ENCODE results near the gene NTSR1.
"Not testable (repeated sequence)": the region's sequence is repeated elsewhere in the genome, so short reads cannot be mapped to it uniquely, and the experiment has no call there.

Gene NTSR1

DNA sequence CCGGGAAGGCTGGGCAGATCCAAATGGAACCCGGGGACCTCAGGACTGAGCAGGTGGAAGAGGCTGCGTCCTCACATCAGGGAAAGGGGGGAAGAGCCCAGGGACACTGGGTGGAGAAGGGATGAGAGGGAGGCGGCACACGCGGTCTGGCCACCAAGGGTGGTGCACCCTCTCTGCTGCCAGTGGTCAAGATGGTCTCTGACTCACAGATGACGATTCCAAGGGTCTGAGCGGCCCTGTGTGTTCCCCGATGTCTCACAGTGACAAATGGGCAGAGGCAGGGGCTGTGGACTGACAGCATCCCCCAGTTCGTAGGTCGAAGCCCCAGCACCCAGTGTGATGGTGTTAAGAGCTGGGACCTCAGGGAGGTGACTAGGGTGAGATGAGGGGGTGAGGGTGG, 34.3 kb upstream of the NTSR1 start:
- no peak for DNase-seq (ENCODE audit: low spot score)

DNA sequence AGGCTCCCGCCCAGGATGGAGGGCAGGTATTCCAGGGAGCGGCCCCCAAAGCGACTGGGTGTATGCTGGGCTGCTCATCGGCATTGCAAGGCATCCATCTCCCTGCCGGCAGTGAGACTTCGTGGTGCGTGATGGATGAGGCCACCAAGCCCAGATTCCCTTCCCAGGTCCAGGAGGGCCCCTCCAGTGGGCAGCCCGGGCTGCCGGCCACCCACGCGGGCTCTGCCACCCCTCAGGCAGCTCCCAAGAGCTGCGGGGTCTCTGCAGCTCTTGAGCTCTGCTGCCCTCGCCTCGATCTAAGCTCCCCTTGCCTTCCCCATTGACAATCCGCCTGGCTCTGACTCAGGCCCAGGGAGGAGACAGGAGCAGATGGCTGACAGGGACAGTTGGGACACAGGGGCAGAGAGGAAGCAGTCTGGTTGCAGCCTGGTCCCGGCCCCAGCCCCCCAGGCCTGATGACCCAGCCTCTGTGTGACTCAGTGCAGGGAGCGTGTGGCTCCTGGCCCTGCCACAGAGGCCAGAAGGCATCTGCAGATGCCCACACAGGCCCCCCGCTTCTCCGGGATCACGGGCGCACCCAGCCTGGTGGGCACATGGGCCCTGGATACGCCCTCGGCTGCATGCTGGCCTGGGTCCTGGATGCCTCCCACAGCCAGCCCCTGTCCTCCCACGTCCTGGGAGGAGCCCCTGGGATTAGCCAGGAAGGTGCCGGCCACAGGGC, 33.3 kb upstream of the NTSR1 start:
- no peak for DNase-seq (ENCODE audit: low spot score)

DNA sequence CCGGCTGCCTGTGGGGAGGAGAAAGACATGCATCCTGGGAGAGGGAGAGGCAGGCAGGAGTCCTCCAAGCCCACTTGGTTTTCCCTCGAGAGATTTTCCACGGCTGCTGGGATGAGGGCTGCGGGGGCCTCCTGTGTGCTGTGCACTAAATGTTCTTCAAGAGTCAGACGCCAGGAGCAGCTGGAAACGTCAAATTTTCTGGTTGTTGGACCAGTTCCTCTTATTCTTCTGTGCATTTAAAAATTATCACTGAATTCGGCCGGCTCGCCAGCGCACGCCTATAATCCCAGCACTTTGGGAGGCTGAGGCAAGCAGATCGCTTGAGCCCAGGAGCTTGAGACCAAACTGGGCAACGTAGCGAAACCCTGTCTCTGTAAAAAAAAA, 32.8 kb upstream of the NTSR1 start:
- DNase-seq (ENCODE audit: low spot score), result no peak

DNA sequence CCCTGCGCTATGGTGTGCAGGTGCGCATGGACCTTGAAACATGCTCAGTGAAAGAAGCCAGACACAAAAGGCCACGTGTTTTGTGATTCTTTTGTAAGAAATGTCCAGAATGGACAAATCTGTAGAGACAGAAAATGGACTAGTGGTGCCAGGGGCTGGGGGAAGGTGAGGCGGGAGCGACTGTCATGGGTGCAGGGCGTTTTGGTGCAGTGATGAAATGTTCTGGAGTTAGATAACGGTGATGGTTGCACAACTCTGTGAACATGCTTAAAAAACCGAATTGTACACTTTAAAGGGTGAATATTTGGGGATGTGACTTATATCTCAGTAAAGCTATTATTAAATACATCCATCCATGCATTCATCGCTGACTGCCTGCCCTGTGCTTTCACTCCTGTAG, 31.7 kb upstream of the NTSR1 start:
- no peak for DNase-seq (ENCODE audit: low spot score)

DNA sequence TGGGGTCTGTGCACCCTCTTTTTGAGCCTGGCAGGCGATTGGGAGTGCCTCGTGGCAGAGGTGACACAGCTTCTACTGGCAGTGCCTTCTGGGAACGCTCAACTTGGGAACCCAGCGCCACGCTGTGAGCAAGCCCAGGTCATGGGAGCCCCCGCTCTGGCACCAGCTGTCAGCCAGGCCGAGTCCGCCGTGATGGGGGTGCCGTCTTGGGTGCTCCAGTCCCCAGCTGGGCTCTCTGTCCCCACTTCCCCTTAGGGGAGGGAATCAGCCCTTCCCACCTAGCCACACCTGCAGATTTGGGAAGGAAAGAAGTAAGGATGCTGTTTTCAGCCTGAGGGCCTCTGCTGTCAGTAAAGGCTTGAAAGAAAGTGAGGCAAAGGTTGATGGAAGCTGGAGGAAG, 31.0 kb upstream of the NTSR1 start:
- DNase-seq (ENCODE audit: low spot score), result no peak

DNA sequence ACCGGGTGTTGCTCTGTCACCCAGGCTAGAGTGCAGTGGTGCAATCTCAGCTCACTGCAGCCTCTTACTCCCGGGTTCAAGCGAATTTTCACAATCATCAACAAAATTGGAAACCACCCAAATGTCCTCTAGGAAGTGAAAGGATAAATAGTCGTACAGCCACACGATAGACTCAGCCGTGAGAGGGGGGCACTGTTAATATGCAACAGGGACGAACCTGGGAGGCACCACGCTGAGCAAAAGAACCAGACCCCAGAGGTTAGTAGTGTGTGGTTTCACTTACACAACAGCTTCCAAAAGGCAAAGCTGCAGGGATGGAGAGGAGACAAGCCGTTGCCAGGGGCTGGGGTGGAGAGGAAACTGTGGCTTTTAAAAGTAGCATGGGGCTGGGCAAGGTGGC, 30.1 kb upstream of the NTSR1 start:
- DNase-seq (ENCODE audit: low spot score), result no peak

DNA sequence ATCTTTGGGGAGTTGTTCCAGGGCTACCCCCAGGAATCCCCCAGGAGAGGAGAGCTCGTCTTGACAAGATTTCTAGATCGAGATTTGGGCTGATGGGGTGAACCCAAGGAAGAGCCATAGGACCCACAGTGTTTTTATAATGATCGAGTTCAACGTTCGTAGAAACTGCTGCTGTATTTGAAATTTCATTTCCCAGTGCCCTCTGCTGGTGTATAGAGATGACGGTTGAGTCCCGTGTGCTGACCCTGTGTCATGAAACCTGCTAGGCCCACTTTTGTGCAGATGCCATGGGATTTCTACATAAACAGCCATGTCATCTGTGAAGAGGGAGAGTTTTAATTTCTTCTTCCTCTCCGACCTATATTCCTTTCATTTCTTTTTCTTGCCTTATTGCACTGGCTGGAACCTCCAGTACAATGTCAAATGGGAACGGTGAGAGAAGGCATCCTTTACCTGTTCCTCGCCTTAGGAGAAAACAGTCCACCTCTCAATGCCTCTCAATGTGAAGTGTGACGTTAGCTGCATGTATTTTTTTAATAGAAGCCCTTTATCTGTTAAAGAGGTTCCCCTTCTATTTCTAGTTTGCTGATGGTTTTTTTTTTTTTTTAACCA, 28.6 kb upstream of the NTSR1 start:
- no peak for DNase-seq (ENCODE audit: low spot score)

DNA sequence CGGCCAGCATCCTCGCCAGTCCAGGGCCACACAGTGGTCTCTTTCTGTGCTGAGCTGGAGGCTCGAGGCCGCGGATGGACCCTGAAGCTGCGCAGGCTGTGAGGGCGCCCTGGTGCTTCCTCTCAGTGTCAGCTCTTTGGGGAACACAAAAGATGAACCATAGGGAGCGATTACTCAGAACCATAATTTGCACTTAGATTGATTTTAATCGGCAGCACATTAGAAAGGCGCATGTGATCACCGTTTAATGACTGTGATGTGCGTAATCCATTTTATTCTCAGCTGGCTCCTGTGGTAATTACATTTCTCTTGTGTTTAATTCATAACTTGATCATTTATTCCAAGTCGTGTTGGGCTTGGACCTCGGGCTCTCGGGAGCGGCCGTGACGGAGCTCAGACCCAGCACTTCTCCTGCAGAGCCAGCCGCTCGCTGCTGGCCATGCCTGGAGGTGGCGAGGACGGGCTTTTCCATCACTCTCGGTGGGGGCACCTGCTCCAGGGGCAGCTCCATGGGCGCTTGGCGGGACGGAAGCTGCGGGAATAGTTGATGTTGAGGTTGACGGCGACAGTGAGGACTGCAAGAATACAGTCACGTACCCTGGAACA, 25.6 kb upstream of the NTSR1 start:
- no peak for DNase-seq (ENCODE audit: low spot score)

DNA sequence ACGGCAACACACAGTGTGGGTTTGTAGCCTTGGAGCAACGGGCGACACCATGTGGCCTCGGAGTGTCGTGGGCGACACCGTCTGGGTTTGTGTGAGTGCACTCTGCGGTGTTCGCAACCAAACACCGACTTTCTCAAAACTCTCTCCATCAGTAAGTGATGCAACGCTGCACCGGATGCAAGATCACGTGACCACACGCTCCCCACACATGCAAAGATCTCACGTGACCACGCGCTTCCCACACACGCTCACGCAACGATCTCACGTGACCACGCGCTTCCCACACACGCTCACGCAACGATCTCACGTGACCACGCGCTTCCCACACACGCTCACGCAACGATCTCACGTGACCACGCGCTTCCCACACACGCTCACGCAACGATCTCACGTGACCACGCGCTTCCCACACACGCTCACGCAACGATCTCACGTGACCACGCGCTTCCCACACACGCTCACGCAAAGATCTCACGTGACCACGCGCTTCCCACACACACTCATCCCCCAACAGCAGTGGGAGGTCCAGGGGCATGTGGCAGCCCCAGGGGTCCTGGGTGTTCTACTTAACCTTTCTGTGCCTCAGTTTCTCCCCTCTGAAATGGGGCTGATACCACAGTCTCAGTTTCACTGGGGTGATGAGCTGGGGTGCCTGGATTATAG, 24.8 kb upstream of the NTSR1 start:
- DNase-seq (ENCODE audit: low spot score), result not testable (repeated sequence)

DNA sequence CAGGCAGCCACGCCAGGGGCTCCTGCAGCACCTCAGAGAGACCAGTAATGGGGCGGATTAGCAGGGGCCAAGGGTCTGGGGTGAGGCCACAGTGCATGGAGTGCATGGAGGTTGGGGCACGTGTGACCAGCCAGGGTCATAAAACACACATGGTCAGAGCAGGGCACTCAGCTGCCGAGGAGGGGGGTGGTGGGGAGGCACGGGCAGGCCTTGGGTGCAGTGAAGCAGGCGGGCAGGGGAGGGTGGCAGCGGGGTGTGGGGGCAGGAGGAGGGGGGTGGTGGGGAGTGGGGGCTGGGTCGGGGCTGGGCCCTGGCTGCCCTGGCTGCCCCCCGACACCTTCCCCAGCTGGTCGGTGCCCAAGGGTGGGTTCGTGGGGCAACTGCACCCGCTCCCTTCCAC, 23.7 kb upstream of the NTSR1 start:
- no peak for DNase-seq (ENCODE audit: low spot score)

DNA sequence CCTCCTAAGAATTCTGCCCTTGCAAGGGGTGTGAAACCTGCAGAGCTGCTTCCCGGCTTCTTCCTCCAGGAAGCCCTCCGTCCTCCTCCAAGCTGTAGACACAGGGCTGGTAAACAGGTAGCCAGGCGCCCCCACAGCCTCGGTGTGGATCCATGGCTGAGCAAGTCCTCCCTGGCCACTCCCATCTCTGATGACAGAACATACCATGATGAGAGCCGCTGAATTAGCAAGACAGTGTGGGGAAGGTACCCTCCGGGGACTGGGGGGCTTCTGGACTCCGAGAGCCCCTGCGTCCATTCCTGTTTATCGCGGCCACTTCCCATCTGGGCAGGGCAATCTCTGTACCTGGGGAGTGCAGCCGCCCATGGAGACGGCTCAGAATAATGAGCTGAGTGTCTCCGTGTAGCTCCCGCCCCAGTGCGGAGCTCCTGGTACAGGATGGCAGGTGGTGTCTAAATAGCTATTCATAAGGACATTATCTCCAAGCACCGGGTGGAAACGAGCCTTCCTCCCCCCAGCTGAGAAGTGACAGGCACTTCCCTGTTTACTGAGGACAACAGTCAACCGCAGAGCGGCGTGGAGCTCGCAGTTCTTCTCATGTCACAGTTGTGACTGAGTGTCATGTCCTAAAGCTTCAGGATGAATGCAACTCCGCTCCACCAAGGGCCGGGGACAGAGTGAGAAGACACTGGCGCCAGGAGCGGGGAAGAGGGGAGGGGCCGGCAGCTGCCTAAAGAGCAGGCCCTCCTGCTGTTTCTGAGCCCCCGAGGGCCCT, 22.7 kb upstream of the NTSR1 start:
- DNase-seq (ENCODE audit: low spot score), result no peak

DNA sequence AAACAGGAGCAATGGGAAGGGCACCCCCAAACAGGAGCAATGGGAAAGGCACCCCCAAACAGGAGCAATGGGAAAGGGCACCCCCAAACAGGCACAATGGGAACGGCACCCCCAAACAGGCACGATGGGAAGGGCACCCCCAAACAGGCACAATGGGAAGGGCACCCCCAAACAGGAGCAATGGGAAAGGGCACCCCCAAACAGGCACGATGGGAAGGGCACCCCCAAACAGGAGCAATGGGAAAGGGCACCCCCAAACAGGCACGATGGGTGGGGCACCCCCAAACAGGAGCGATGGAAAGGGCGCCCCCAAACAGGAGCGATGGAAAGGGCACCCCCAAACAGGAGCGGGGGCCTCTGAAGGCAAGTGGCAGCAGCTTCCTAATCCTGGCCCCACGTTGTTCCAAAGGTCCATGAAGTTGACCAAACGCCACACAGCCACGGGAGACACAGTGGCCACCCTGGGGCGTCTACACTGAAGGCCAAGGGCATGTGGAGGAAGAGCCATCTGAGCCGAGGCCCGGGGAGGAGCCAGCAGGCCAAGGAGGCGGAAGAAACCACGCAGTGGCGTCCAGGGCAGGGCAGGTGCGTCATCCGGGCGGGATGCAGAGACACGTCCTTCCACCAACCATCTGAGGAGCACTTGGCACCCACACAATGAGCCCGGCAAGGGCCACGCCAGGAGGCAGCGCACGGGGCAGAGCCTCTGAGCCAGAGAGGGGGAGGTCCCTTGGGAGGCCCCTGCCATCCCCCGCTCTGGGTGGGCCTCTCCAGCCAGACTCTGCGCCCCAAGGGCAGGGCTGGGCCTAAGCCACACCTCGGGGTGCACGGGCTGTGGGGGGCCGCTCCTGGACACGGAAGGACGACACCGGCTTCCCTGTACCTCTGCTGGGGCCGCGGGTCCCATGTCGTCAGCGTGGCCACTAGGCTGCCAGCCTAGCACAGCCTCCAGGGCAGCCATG, 21.5 kb upstream of the NTSR1 start:
- DNase-seq (ENCODE audit: low spot score), result no peak

DNA sequence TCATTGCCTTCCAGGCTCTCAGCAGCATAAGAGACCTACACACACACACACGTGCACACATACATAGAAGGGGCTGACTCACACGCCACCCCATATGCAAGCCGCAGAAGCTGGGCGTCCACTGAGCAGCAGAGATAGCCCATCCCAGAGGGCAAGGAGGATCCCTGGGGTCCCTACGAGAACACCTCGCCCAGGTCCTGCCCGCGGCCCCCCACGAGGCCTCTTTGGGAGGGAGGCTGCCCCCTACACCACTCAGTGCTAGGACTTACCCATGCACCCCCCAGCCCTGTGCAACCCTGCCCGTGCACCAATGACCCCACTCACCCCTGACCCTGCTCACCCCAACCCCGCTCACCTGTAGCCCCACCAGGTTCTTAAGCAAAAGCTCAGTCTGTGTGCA, 20.6 kb upstream of the NTSR1 start:
- no peak for DNase-seq (ENCODE audit: low spot score)

DNA sequence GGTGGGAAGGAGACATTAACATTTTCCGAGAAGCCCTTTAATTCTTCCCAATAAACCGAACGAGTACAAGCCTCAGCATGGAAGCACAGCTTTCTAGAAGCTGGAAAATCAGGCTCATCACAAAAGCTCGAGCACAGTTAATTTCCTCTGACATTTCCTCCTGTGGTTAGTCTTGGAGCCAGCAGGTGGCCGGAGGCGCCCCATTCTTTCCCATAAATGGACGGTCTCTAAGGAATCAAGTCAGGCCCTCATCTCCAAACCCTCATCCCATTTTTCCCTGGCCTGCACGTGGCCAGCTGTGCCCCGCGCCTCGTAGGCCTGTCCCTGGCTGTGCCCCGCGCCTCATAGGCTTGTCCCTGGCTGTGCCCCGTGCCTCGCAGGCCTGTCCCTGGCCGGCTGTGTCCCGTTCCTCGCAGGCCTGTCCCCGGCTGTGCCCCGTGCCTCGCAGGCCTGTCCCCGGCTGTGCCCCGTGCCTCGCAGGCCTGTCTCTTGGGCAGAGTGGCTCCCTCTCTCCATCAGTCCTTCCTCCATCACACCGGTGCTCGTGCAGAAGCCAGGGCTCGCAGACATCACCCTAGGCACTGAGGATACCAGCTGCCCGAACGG, 19.7 kb upstream of the NTSR1 start:
- no peak for DNase-seq (ENCODE audit: low spot score)

DNA sequence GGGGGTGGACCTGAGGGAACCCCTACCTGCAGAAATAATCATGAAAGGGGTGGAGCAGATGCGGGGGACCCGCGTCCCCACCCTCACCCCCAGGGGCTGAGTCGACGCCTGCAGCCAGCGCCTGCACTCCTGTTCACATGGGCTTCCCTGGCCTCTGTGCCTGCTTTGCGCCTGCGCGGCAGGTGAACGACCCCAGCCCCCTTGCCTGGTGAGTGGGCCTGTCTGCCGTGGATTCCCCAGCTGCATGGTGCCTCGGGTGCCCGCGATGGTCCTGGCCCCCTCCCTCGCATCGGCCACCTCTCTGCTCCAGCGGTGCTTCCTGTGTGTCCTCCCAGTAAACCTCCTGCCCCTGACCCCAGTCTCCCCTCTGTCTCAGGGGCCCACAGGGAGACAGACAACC, 18.8 kb upstream of the NTSR1 start:
- DNase-seq (ENCODE audit: low spot score), result no peak

DNA sequence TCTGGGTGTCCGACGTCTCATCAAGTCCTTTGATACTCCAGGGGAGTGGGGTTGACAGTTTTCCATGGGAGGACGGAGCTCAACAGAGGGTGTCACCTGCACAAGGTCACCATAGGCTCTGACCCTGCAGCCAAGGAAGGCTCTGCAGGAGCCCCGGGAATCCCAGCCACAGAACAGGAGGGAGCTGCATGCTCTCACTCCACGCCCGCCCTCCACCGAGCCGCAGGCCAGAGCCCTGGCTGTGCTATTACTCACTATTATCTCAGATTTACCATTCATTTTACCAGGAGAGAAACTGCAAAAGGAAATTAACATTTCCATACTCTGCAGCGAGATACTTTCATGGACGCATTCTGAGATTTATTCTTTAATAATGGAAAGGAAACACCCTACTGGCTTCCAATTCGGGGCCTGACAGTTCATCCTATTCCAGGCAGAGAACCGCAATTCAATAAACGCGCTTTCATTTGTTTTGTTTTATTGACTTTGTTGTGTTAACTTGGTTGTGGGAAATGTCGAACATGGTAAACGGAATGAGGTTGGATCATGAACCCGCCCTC, 18.3 kb upstream of the NTSR1 start:
- DNase-seq (ENCODE audit: low spot score), result no peak

DNA sequence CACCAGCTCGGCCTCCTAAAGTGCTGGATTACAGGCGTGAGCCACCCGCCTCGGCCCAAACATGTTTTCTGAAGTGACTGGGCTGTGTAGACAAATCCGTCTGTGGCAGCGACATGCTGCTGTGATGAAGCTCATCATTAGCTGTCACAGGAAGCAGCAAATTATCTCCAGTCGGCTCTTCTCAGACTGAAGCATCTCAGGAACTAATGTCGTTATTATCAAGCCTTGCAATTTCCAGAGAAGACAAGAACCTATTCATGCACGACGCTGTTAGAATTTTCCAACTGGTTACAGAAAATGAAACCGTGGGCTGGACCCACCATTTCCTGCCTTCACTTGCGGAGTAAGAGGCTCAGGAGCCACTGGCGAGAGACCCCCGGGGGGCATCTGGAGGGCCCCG, 17.1 kb upstream of the NTSR1 start:
- no peak for DNase-seq (ENCODE audit: low spot score)

DNA sequence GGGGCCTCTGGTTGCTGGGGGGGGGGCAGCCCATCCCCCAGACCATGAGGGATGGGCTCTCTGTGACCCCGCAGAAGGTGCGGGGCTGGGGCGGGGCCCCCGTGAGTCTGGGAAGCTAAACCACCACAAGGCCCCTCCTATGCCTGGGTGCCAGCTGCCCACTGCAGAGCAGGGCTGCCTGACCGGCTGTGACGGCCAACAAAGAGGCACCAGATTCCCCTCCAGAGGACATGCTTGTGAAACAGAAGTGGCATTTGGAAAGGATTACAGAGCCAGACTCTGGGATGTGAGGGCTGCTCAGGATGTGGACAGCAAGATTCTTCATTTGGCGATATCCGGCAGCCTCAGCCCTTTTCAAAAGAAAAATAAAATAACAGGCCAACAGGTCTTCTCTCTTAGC, 16.5 kb upstream of the NTSR1 start:
- DNase-seq (ENCODE audit: low spot score), result no peak

DNA sequence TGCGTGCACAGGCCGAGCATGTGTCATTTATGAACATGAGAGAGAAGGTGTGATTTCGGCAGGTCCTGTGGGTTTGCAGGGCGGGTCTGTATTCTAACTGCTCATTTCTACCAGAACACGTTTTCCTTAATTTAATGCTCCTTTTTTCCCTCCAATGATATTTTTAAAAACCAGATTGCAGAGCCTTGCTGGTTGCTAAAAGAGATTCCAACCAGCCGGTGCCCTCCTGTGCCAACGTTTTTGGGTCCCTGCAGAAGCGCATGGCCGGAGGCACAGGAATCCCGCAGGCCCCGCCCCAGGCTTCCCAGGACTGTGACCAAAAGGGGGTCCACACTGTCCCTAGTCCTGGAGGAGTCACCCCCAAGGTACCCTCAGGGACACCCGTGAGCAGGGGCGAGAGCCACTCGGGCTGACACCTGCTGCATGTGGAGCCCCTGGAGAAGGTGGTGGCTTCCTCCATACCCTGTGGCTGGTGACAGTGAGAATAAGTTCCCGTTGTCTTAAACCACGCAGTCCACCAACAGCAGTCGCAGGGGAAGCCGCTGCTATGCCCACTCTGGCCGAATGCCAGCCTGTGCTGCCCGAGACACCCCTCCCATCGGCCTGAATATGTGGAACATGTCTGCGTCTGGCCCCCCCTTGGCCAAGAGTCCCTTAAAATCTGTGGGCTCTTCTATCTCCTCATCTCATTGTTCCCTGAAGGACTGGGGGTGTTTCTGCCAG, 15.7 kb upstream of the NTSR1 start:
- no peak for DNase-seq (ENCODE audit: low spot score)

DNA sequence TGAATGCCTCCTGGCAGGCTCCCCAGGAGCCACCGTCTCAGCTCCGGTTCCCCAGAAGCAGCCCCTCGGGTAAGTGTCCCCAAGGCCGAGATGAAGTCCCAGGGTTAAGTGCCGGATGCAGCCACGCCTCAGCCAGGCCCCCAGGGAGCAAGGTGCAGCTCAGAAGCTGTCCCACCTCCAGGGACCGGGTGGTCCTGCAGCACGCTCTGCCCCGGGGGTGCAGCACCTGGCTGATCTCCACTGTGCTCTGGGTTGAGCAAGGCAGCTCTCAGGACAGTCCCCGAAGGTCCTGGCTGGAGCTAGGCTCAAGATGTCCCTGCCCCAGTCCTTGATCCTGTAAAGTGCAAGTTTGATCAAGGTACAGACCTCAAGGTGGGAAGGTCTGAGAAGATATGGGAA, 15.1 kb upstream of the NTSR1 start:
- DNase-seq (ENCODE audit: low spot score), result no peak

Data from NAMALWA (cell line).